Cerebellar nuclear complex (tissue), 1 donor: ENCODE measurements around the gene WFS1.
A peak's percentile ranks its signal among the peaks of the same experiment; 100 is the strongest.

Experiments used
- DNase-seq, 2 experiments: peaks; one replicate each; lab custom pipeline; 2025; lab: John Stamatoyannopoulos, UW

The WFS1 gene

DNA sequence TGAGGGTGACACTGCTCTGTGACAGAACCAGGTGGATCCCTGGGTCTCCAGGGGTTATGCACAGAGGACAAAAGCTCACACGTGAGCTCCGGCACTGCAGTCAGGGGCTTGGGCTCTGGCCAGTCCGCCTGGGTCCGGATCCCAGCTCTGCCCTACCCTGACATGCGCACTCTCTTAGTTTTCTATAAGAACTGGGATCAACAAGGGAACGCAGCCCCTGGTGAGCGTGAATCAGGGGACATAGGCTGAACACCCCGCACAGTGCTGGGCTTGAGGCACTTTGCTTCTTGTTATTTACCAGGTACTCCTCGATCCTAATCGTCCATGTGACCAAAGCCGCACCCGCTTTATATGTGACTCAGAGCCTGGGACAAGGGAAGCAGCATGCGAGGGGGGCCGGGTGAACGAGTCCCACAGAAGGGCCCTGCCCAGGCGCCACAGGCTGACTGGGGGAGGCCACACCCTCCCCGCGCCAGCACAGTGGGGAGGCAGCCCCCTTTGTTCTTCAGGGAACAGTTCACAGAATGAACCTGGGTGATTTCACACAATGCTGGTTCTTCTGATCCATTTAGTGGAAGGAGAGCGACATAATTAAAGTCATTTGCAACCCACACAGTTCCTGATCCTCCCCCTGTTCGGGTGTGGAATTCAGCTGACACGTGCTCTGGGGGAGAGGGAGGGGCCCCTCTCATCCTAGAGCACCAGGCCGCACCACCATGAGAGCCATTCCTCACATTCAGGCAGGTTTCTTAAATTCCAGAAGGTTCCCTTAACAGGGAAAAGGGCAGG lies 55.5 kb downstream of the WFS1 start:
- DNase-seq, result no peak

DNA sequence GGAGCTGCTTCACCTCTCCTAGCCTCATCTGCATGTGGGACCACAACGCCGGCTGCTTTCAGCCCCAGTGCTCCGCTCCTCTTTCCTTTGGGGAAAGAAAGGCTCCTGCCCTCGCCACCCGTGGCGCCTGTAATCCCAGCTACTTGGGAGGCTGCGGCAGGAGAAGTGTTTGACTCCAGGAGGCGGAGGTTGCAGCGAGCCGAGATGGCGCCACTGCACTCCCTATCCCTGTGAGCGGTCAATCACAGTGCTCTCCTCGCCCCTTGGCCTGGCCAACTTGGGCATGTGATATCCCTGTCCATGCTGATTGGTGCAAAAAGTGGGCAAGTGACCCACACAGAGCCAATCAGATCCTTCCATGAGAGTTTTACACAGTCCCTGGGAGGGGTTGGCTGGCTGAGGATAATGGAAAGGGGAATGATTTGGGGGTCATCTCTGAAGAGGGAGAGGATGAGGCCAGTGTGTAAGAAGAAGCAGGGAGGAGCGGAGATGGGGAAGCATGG lies 56.2 kb downstream of the WFS1 start:
- no peak for DNase-seq

DNA sequence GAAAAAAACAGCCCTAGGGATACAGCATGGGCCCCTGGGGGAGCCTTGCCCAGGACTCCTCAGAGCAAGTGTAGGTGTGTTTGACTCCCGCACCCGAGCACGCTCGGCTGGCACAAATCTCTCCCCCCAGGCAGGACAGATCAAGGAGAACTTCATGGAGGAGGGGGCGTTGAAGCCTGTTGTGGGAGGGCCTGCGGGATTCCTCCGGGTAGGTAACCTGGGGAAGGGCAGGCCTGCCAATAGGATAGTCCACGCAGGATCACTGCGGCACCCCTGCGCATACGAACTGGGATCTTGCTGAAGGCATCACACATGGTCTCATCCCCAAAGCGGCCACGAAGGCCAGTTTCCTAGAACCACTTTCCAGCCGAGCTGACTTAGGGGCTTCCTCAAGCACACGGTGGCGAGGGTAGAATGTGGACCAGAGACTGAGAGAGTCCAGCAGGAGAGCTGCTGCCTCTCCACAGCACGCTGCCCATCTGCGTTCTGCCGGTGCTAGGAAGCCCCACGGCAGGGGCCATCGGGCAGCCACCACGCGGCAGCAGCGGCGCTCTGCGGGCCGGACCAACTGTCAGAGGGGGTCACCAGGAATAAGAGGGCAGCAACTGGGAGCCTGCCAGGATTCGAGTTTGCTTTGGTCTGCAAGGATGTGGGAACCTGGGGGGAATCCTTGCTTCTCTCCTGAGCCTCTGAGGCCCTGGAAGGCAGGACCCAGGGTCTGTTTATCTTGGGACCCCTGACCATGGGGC lies 56.8 kb downstream of the WFS1 start:
- DNase-seq, result no peak

DNA sequence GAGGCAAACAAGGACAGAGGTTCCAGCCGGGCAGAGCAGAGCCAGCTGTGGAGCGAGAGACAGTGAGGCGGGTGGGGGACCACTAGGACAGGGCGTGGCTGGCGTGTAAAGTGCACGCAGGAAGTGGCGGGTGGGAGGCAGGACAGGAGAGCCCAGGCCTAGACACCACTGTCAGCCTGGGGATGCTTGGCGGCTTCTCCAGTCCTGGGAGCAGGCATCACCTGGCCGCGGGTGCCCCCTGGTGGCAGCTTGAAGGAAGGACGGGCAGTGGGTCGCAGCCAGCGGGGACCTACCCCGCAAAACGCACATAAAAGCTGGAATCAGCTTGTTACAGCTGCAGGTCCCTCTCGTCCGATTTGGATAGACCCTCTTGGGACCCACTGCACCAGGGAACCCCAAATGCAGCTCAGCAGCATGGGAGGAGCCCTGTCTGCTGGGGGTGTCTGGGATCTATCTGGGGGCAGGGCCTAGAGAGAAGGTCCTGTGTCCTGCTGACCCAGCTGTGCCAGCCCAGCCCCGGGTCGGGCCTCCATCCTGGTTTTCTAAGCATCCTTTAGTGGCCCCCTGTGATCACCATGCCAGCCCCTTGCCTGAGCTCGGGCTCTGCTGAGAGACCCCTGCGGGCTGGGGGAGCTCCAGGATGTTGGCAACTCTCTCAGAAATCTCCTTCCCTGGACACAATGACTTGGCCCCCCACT lies 57.7 kb downstream of the WFS1 start:
- DNase-seq, result peak; percentile 5 to 67

DNA sequence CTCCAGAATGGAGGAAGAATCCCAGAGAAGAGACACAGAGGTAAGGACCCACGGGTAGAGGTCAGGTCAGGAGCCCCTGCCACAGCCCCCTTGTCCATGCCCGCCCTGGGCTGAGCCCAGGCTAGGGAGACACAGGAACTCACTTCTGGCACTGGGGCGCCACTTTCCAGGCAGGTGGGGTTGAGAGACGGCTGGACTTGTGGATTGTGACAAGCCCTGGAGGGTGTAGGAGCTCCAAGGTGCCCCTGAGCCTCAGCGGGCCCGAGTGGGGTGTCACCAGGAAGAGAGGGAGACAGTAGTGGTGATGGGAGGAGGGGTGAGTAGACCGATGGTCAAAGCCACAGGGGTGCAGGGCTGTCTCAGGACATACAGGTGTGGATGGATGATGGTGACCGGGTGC lies 58.9 kb downstream of the WFS1 start:
- no peak for DNase-seq

DNA sequence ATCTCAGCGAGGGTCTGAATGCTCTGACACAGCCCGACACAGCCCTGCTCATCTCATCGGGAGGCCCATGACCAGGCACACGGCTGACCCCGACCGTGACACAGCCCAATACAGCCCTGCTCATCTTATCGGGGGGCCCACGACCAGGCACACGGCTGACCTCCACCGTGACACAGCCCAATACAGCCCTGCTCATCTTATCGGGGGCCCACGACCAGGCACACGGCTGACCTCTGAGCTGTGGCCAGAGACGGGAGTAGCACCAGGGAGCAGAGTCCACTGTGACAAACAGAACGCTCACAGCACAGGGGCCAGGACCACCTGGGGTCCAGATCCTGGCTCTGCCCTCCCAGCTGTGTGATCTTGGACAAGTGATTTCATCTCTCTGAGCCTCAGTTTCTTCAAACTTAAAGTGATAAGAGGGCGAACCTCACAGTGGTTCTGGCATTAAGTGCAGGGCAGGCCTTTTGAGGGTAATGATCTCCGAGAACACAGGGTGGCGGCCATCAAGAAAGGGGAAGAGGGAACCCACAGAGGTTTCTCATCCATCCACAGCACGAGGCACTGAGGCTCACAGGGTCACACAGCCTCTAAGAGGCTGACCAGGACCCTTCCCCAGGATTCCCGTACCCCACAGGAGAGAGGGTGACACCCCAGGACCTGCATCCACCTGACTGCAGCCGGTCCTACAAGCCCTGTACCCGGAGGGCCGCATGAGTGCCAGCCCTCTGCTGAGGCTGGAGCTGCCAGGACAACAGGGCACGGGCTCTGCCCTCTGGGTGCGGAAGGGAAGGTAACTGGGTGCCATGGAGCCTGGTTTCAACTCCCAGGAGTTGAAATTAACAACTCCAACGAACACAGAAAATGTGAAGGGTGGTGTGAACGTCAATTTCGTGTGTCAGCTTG lies 60.1 kb downstream of the WFS1 start:
- no peak for DNase-seq

DNA sequence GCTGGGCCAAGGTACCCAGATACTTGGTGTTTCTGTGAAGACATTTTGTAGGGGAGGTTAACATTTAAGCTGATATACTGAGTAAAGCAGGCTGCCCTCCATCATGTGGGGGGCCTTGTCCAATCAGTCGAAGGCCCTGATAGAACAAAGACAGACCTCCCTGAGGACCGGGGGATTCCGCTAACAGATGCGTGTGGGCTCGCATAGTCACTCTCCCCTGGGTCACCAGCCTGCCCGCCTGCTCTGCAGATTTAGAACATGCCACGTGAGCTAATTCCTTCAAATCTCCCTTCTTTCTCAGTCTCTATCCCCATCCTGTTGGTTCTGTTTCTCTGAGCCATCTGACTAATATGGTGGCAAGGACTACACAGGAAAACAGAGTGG lies 60.7 kb downstream of the WFS1 start:
- DNase-seq, result no peak

DNA sequence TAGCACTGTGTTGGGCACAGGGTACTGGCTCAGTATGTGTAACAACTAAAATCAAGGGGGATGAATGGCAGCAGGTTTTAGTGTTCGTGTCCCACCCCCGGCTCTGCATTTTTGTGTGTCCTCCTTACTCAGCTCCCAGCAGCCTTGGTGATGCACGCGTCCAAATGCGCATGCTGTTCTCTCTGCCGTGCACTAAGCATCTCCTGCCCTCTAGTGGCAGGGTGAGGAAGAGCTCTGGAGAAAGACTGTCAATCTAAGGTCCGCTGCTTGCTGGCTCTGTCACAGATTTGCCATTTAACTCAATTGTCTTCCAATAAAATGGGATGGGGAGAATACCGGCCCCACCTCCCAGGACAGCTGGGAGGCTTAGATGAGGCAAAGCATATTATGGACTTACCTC lies 61.4 kb downstream of the WFS1 start:
- DNase-seq, result no peak

DNA sequence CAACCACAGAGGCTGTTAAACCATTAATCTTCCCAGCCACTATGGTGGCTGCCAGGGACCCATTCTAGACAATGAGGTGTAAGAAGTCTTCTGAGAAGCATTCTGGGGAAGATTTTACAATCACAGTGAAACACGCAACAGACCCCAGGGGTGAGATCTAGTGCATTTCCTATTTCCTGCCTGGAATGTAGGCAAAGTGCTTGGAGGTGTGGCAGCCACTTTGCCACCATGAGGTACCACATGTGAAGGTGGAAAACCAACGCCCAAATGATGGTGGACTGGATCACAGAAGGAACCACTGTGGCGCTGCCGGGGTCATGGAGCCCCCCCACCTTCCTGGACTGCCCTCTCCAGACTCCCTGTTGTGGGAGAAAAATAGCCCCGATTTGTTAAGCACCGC lies 61.8 kb downstream of the WFS1 start:
- DNase-seq, result no peak

DNA sequence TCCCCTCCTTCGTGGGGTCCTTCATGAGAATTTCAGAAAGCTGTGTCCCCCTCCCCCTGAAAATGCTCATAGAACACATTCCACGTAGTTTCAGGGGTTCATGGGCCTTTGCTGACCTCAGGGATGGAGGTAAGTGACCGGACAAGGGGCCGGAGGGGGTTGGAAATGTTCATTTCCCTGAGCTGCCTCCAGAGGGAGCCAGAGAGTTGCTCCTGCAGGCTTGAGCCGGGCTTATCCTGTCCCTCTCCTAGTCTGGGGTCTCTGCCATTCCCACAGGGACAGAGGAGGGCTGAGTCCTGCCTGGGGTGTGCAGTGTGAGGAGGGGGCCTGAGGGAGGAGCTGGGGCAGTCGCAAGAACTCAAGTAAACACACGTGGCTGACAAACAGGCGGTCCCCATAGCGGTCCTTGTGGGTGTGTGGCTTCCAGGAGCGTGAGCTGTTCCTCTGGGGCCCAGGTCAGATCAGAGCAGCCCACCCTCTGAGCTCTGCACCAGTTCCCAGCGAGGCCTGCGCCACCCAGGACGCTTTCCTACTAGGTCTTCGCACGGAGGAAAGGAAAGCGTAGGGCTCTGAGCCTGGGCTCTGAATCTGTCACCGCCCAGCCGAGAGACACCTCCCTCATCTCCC lies 62.5 kb downstream of the WFS1 start:
- DNase-seq, result peak in 1 of 2 experiments; percentile 6

DNA sequence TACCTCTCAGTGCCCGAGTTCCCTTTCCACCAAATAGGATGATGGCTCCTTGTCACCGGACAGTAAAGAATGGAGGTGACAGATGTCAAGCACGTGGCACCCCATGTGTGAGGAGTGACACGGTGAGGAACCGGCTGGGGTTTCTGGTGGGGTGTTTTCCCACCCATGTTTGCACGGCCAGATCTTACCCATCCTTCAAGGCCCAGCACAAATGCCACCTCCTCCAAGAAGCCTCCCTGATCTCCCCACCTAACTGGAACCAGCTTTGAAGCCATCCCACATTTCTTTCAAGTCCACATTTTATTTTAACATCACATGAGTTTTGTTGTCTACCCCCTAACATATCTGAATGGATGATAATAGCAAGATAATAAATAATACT lies 63.0 kb downstream of the WFS1 start:
- DNase-seq, result no peak

DNA sequence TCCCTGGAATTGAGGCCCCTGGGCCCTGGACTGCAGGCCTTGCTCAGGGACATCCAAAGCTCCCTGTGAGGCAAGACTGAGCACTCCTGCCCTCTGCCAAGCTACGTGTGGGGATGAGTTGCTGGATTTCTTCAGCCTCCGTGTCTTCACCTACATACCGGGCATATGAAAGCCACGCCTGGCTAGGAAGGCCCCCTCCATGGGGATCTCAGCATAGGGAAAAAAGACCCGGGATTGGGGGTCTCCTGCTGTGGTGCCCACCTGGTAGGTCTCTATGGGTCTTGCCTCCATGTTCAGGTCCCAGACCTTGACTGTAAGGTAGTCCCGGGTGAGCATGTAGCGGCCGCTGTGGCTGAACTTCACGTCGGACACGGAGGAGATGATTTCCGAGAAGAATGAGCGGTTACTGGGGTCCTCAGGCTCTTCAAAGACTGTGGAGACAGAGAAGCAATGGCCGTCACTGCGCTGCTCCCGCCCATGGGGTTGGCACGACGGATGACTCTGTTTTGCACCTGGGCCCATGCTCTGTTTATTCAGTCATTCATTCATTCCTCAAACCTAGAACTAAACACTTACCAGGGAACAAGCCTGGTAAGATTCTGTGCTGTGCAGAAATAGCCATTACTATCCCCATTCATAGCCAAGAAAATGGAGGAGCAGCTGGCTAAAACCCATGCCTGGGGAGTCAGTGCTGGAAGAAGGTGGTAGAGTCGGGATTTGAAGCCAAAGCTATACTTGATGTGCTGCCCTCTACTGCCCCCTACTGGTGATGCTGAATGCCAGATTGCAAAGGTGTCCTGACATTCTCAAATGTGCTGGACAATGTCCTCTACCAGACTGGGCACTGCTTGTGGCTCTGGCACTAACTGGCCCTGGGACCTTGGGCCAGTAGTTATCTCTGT lies 63.9 kb downstream of the WFS1 start:
- DNase-seq, result no peak

DNA sequence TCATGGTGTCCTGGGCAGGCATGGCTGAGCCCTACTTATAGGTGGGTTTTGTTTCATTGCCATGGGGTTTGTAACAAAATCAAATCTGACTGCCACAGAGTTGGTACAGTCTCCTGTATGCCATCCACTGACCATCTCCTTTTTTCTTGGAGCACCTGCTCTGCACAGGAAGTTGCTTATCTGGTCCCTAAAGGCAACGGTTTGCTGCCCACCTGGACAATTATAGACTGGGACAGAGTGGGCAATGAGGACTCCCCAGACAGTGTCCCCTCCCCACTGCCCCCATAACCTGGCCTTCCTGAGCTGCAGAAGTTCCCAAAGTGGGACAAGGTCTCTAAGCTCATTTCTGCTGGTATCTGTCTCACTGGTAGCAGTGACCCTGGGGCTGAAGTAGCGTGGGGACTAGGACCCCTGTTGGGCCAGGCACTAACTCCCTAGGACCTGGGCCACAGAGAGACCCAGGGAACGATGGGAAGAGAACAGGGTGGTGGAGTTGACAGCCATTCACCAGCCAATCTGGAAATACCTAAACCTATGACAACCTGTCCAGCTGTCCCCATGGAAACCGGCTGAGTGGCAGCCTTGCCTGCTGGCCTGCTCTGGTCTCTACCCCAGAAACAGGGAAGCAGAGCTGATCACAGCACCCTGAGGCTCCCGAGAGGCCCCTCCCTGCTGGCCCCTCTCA lies 64.7 kb downstream of the WFS1 start:
- no peak for DNase-seq

DNA sequence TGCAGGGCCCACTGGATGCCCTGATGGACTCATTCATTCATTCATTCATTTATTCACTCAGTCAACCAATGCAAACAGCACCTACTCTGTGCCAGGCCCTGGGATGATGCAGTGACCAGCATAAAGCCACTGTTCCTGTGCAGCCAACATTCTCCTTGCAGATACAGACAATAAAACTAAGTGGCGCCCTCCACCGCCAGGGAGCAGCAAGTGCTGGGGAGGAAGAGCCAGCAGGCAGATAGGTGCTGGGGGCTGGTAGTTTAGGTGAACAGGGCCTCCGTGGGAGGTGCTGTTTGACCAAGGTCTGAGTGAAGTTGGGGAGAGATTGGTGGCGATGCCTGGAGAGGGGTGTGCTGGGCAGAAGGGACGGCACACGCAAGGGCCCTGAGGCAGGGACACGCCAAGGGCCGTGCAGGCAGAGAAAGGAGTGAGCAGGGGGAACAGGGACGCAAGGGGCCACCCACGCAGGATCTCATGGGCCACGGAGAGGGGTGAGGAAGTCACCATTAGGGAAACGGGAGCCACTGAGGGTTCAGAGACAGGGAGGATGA lies 65.5 kb downstream of the WFS1 start:
- no peak for DNase-seq

DNA sequence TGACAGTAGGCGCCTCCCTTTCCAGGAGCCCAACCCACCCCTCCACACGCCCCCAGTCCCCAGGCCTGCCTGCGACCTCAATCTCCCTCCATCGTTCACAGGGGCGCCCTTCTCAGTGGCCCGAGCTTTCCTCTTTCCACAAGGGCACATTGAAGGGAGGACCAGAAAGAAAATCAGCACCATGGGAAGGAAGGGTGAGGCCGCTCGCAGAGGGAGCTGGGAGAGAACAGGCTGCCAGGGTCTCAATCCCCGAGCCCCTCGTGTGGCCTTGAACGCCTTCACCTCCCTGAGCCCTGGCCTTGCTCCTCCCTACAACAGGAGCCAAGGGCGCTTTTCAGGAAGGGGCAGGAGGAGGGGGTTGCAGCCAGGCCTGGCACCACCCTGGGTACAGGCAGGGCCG lies 66.5 kb downstream of the WFS1 start:
- DNase-seq, result no peak

DNA sequence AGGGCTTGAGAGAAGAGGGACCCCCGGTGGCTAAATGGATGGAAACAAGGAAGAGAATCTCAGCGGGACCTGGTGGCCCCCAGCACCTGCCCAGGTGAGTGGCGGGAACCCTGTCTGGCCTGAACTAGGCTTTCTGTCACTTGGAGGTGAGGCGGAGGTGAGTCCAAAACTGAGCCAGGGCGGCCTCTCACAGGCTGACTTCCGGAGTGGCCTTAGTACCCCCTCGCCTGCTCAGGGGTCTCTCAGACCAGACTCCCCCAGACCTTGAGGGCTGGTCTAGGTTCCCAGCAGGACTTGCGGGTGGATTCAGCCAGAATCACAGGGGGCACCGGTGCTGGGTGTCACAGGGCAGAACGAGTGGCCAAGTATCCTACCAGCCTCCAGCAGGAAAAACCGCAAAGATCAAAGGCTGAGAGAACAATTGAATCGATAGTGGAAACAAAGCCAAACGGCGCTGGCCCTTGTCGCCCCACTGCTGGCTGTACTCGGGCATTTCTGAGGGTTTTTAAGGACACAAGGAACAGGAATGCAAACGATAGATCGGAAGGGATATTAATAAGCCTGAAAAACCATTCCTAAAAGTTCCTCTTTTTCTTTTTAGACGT lies 67.8 kb downstream of the WFS1 start:
- no peak for DNase-seq

DNA sequence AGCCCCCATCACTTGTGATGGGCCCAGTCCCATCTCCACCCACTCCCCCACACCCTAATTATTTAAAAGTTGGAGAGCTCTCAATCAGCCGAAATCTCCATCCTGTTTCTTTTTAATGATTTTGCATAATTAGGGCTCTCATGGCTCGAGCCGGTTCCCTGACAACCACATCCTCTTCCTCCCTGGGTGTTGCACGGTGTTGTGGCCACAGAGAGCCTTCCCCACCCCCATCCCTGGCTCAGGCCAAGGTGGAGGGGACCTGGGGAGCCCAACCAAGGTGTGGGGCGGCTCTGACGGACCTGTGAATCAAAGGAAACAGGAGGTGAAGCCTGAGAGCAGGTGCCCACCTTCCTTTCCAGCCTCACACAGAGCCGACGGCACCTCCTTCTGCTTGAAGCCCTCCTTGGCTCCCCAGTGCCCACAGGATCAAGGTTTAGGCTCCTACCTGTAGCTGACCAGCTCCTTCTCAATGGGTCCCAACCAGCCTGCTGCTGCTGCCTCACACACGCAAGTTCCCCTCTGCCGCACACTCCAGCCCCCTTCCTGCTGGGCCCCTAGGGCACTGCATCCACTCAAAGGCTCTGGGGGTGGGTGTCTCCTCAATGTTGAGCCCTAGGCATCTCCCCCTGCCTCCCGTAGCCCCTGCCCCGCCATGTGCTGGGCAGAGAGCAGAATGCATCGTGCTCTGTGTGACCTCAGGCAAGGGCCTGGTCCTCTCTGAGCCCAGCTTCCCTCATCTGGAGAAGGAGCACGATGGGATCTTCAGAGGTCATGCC lies 68.7 kb downstream of the WFS1 start:
- DNase-seq, result no peak
